ENCODE results near the gene CLN6.

GRCh38 chr15:68268405-68268804, 38.9 kb upstream of the CLN6 start:
- no peak for TF ChIP-seq GATA3 (IDR thresholded peaks at IDR 0.05; ENCODE audit: low read depth, low read length)
- no peak for TF ChIP-seq GATA2 (IDR thresholded peaks at IDR 0.05; ENCODE audit: low read depth, low read length)
